Activated T-helper 17 cell treated with anti-CD3 and anti-CD28 coated beads, Interleukin-2, amount 50 U/mL, for 72 hours (primary cell): Measurements from ENCODE around the gene CACNA1A. TPM values are rescaled to one million over a fixed set of nuclear protein-coding genes. Genes with fewer than 3 reads are reported as not detected.
"Not testable (repeated sequence)": the region's sequence is repeated elsewhere in the genome, so short reads cannot be mapped to it uniquely, and the experiment has no call there.

Experiments
- ATAC-seq: fragments of 150-1000 bp; cut with Tn5 transposase; replicated peaks from 2 replicates; pipeline ENCODE4 v1.10.0; 2021; ENCODE audit warnings: mild to moderate bottlenecking, moderate library complexity
- H3K27ac Mint-ChIP-seq: one replicate; pipeline ENCODE4 v1.8.0; 2022; ENCODE audit warnings: mixed read lengths
- H3K27me3 Mint-ChIP-seq: one replicate; pipeline ENCODE4 v1.8.0; 2022; ENCODE audit warnings: mixed read lengths
- H3K36me3 Mint-ChIP-seq: one replicate; pipeline ENCODE4 v1.8.0; 2022; ENCODE audit warnings: low read depth, mild to moderate bottlenecking, mixed read lengths
- H3K4me1 Mint-ChIP-seq: one replicate; pipeline ENCODE4 v1.8.0; 2022; ENCODE audit warnings: mixed read lengths
- H3K4me3 Mint-ChIP-seq: one replicate; pipeline ENCODE4 v1.8.0; 2022; ENCODE audit warnings: mild to moderate bottlenecking, mixed read lengths
- H3K9me3 Mint-ChIP-seq: one replicate; pipeline ENCODE4 v1.8.0; 2022; ENCODE audit warnings: mixed read lengths
- total RNA-seq, 2 donors: library from RNA; stranded (reverse); gene quantifications; one replicate each; pipeline ENCODE4 v1.2.3, GENCODE V29; 2022

Gene CACNA1A
- total RNA-seq, 2 donors from 2014 or later: 2.0 to 2.5 TPM

DNA sequence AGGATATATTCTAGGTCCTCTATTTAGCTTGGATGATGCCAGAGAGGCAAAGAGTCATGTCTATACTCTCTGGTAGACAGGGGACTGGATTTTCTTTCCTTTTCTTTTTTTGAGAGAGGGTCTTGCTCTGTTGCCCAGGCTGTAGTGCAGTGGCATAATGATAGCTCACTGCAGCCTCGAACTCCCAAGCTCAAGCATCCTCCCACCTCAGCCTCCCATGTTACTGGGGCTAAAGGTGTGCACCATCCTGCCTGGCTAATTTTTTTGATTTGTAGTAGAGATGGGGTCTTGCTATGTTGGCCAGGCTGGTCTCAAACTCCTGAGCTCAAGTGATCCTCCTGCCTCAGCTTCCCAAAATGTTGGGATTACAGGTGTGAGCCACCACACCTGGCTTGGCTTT lies 249.9 kb downstream of the CACNA1A start:
- not testable (repeated sequence) for H3K4me1 Mint-ChIP-seq, H3K27ac Mint-ChIP-seq, ATAC-seq, H3K36me3 Mint-ChIP-seq, H3K9me3 Mint-ChIP-seq, H3K4me3 Mint-ChIP-seq
- peaks cover 18% of the 10 kb centered on the region for H3K27me3 Mint-ChIP-seq

DNA sequence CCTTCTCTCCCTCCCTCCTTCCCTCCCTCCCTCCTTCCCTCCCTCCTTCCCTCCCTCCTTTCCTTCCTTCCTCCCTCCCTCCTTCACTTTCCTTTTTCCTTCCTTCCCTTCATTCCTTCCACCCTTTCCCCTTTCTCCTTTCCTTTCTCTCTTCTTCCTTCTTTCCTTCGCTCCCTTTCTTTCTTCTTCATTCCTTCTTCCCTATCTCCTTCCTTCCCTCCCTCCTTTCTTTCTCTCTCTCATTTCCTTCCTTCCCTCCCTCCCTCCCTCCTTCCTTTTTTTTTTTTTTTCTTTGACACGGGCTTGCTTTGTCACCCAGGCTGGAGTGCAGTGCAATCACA lies 250.6 kb downstream of the CACNA1A start:
- no peaks in the 10 kb centered on the region for H3K9me3 Mint-ChIP-seq
- H3K27me3 Mint-ChIP-seq: peaks cover 18% of the 10 kb centered on the region
- H3K4me3 Mint-ChIP-seq: no peak overlapping the region
- no peaks in the 10 kb centered on the region for H3K36me3 Mint-ChIP-seq
- peaks cover under 1% of the 10 kb centered on the region for H3K4me1 Mint-ChIP-seq
- H3K27ac Mint-ChIP-seq: no peak overlapping the region
- no peak for ATAC-seq

DNA sequence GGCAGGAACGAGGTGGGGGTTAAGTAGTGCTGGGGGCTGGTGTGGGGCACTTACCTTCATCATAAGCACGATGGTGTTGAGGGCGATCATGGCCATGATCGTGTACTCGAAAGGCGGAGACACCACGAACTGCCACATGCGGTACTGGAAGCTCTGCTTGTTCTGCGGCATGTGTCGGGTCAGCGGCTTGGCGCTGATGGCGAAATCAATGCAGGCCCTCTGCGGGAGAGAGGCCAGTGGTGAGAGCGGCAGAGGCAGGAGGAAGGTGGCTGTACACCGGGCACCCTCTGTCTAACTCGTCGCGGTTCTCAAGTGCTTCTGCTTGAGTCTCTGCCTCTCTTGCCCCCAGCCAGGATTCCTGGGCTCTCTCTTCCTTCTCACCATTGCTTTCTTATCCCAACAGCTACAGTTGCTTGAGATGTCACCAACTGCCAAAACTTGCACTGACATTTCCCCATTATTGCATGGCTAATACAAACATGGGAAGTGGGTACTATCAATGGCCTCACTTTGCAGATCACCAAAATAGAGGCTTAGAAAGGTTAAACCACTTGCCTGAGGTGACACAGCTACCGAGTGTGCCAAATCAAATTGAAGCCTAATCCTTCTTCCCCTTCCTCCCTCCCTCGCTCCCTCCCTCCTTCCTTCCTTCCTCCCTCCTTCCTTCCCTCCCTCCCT lies 251.1 kb downstream of the CACNA1A start:
- ATAC-seq: no peak
- peaks cover 18% of the 10 kb centered on the region for H3K27me3 Mint-ChIP-seq
- no peak overlapping the region for H3K27ac Mint-ChIP-seq
- H3K9me3 Mint-ChIP-seq: no peaks in the 10 kb centered on the region
- H3K4me1 Mint-ChIP-seq: no peaks in the 10 kb centered on the region
- no peak overlapping the region for H3K4me3 Mint-ChIP-seq
- no peaks in the 10 kb centered on the region for H3K36me3 Mint-ChIP-seq

DNA sequence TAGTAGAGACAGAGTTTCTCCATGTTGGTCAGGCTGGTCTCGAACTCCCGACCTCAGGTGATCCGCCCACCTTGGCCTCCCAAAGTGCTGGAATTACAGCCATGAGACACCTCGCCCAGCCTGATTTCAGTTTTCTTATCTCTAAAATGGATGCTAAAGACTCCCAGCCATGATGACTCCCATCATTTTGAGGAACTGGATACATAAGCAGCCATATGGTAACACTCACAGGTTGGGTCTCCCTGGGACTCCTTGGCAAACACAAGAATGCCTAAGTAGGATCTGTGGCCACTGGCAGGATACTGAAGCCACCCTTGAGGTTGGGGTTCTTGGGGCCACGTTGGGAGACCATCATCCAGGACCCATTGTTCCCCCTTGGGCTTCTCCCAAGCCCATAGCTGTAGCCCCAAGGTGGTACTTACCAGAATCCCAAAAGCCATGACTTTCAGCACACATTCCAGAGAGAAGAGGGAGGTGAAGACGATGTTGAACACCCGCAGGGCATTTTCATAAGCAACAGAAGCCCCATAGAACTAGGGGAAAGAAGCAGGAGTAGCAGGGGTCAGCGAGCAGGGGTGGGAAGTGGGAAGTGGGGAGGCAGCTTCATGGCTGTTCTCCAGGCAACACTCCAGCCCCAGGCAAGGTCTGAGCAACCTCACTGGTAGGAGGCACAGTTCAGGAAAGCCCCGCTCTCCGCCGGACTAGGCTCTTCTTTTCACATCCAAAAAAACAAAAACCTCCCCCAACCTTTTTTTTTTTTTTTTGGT lies 253.5 kb downstream of the CACNA1A start:
- Mint-ChIP-seq H3K4me1 (no peaks in the 10 kb centered on the region), H3K27ac (no peak overlapping the region), H3K9me3 (no peaks in the 10 kb centered on the region), H3K36me3 (no peaks in the 10 kb centered on the region), H3K4me3 (no peak overlapping the region), H3K27me3 (peaks cover 10% of the 10 kb centered on the region)
- ATAC-seq: no peak

DNA sequence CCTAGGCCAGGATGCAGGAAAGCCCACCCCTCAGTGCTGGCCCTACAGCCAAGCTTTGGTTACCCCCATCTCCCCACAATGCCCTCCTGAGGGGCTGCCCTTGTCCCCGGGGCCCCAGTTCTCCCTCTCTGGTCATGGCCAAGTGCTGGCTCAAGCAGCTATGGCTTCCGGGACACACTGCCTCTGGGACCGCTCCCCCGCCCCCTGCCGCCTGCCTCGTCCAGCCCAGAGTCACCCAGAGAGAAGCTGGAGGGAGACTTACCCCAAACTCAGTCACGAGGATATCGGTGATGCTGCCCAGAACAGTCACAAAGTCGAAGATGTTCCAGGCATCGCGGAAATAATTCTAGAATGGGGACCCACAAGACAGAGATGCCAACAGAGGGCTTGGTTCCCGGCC lies 261.4 kb downstream of the CACNA1A start:
- H3K36me3 Mint-ChIP-seq: no peaks in the 10 kb centered on the region
- H3K27me3 Mint-ChIP-seq: no peaks in the 10 kb centered on the region
- H3K9me3 Mint-ChIP-seq: no peaks in the 10 kb centered on the region
- H3K4me3 Mint-ChIP-seq: no peak overlapping the region
- peaks cover 18% of the 10 kb centered on the region for H3K4me1 Mint-ChIP-seq
- H3K27ac Mint-ChIP-seq: no peak overlapping the region
- ATAC-seq: no peak

DNA sequence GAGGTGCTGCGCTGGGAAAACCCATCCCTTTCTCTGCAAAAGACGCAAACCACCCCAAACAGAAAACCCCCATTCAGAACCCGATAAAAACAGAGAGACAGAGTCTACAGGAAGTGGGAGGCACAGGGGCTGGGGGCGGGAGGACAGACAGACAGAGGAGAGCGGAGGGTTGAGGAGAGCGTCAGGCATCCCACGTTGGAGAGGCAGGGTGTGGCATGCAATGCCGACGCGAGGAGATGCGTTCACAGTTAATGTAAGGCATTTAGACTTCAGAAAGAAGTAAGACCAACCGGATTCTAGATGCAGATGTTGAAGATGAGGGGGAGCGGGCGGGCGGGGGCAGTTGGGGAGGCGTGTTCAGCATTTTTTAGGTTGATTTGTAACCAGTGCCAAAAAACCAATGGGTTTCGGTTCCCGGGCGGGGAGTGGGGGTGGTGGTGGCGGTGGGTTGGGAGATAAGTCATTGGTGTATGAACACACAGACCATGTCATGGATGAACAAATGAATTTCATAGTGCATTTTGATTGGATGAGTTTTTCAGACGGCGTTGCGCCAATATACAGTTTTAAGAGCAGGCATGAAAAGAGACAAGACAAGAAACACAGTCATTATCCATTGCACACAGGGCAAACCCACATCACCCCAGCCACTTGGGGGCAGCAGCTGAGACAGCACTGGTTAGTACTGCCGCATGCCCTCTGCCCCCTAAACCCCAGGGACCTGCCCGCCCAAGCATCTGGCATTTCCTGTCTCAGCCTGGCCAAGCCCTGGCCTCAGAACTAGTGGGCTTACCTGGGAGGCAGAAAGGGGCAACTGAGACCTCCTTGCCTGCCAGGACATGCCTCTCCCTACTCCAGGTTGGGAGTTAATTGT lies 264.8 kb downstream of the CACNA1A start:
- peak overlapping the region; percentile 63 for H3K4me3 Mint-ChIP-seq
- no peaks in the 10 kb centered on the region for H3K27me3 Mint-ChIP-seq
- no peaks in the 10 kb centered on the region for H3K36me3 Mint-ChIP-seq
- peak; percentile 72 for ATAC-seq
- H3K27ac Mint-ChIP-seq: peak overlapping the region; percentile 26
- peaks cover 18% of the 10 kb centered on the region for H3K4me1 Mint-ChIP-seq
- no peaks in the 10 kb centered on the region for H3K9me3 Mint-ChIP-seq

DNA sequence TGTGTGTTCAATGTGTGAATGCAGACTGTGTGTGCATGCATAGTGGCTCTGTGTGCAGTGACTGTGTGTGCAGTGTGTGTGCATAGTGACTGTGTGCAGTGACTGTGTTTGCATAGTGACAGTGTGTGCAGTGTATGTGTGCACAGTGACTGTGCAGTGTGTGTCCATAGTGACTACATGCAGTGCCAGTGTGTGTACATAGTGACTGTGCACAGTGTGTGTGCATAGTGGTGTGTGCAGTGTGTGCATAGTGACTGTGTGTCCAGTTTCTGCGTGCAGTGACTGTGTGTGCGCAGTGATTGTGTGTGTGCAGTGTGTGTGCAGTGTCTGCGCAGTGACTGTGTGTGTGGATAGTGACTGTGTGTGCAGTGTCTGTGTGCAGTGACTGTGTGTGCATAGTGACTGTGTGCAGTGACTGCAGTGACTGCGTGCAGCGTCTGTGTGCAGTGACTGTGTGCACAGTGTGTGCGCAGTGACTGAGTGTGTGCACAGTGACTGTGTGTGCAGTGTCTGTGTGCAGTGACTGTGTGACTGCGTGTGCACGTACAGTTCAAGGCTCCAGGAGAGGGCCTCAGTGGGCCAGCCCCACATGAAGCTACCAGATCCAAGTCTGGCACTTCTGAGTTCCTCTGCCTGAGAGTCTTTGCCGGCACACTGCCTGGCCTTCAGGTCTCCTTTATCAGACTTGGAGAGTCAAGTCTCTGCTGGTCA lies 265.8 kb downstream of the CACNA1A start:
- H3K9me3 Mint-ChIP-seq: peaks cover under 1% of the 10 kb centered on the region
- no peaks in the 10 kb centered on the region for H3K27me3 Mint-ChIP-seq
- ATAC-seq: peak; percentile 22
- no peaks in the 10 kb centered on the region for H3K36me3 Mint-ChIP-seq
- peaks cover 18% of the 10 kb centered on the region for H3K4me1 Mint-ChIP-seq
- H3K27ac Mint-ChIP-seq: peak overlapping the region; percentile 26
- peak overlapping the region; percentile 63 for H3K4me3 Mint-ChIP-seq

DNA sequence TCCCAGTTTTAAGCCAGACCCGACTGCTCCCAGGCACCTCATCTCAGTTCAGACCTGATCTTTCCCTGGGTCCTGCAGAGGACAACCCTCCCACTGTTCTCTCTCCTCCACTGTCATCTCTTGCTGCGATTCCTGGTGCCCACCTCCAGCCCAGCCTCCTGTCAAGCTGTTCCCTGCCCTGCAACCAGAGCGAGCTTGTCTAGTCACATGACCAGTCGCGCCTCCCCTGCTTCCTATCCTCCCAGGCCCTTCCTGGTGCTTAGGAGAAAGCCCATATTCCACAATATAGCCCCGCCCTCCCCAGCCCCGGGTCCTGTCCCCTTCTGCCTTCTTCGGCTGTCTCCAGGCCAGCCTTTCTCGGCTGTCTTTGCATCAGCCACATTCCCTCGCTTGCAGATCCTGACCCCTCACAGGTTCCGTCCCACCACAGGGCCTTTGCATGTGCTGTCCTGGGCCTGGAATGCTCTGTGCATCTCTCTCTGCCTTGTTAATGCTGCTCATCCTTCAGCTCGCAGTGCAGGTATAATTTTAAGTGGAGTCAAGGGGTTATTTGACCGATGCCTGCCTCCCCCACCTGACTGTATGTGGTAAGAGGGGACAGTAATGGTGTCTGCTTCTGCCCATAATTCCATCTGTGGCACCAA lies 267.3 kb downstream of the CACNA1A start:
- Mint-ChIP-seq H3K4me1 (peaks cover 28% of the 10 kb centered on the region), H3K27ac (no peak overlapping the region), H3K27me3 (no peaks in the 10 kb centered on the region), H3K4me3 (no peak overlapping the region), H3K9me3 (peaks cover 8% of the 10 kb centered on the region), H3K36me3 (no peaks in the 10 kb centered on the region)
- ATAC-seq: no peak

DNA sequence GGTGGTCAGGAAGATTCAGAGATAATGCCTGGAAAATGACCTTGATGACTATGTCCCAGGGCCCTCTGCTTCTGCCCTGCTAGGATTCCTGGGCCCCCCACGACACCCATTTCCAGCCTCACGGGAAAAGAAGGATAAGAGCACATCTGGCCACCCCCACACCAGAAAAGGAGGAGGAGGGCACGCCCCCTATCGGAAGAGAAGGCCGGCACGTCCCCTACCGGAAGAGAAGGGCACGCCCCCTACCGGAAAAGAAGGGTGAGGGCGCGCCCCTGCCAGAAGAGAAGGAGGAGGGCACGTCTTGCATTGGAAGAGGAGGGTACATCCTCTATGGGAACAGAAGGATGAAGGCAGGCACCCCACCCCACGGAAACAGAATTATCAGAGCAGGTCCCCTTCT lies 271.8 kb downstream of the CACNA1A start:
- Mint-ChIP-seq H3K9me3 (peaks cover 8% of the 10 kb centered on the region), H3K27ac (peak overlapping the region; percentile 88), H3K4me3 (peak overlapping the region; percentile 76), H3K4me1 (peaks cover 10% of the 10 kb centered on the region), H3K27me3 (no peaks in the 10 kb centered on the region), H3K36me3 (no peaks in the 10 kb centered on the region)
- peak; percentile 93 for ATAC-seq

DNA sequence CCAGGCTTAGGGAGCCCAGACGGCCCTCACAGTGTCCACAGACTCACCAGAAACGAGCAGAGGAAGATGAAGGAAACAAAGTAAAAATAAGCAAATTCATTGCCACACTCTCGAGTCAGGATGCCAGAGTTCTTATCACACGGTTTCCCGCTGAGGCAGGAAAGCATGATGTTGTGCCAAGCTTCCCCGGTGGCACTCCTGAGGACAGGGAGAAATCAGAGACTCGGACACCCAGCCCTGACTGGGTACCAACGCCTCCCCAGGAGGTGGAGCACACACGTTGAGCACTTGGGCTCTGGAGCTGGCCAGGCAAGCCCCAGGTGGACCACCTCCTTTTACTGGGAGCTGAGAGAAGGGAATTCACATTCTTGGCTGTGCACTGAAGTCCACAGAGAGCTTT lies 274.6 kb downstream of the CACNA1A start:
- Mint-ChIP-seq H3K4me3 (no peak overlapping the region), H3K9me3 (peaks cover 8% of the 10 kb centered on the region), H3K36me3 (no peaks in the 10 kb centered on the region), H3K27ac (no peak overlapping the region), H3K4me1 (peaks cover 10% of the 10 kb centered on the region), H3K27me3 (no peaks in the 10 kb centered on the region)
- no peak for ATAC-seq

DNA sequence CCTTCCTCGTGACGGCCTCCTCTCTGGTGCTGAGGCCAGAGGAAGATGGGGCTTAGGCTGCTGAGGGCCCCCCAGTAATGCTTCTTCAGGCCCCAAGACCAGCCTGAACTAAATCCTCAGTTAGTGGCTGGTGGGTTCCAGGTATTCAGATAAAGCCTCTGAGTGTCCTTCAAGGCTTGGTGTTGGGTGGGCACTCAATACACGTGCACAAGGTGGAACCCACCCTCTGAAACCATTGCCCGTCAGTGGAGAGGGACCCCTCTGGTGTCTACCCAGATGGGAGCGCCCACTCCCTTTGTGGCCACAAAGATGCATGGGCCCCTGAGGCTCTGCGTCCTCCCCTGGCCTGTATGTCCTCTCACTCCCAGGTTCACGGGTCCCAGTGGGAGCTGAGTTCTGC lies 277.0 kb downstream of the CACNA1A start:
- H3K4me1 Mint-ChIP-seq: peaks cover 5% of the 10 kb centered on the region
- no peak overlapping the region for H3K4me3 Mint-ChIP-seq
- no peaks in the 10 kb centered on the region for H3K36me3 Mint-ChIP-seq
- peaks cover under 1% of the 10 kb centered on the region for H3K9me3 Mint-ChIP-seq
- peaks cover 6% of the 10 kb centered on the region for H3K27me3 Mint-ChIP-seq
- no peak overlapping the region for H3K27ac Mint-ChIP-seq
- no peak for ATAC-seq

DNA sequence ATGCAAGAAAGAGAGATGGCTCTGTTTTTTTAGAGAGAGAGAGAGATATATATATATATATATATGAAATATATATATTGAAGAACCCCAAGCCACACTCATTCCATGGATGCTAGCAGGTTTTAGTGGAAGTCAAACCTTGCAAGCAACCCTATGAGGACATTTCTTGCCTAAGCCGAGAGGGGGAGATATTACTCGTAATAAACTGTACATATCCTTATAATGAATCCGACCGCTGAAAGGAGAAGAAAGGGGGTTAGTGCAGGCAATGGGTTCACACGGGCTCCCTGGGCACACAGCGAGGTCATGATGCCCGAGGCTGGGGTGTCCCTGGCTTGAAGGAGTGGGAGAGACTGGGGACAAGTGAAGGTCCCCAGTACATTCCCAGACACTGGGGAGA lies 277.7 kb downstream of the CACNA1A start:
- H3K9me3 Mint-ChIP-seq: no peaks in the 10 kb centered on the region
- H3K4me1 Mint-ChIP-seq: peaks cover 4% of the 10 kb centered on the region
- H3K36me3 Mint-ChIP-seq: no peaks in the 10 kb centered on the region
- H3K27me3 Mint-ChIP-seq: peaks cover 6% of the 10 kb centered on the region
- H3K27ac Mint-ChIP-seq: no peak overlapping the region
- ATAC-seq: no peak
- no peak overlapping the region for H3K4me3 Mint-ChIP-seq

DNA sequence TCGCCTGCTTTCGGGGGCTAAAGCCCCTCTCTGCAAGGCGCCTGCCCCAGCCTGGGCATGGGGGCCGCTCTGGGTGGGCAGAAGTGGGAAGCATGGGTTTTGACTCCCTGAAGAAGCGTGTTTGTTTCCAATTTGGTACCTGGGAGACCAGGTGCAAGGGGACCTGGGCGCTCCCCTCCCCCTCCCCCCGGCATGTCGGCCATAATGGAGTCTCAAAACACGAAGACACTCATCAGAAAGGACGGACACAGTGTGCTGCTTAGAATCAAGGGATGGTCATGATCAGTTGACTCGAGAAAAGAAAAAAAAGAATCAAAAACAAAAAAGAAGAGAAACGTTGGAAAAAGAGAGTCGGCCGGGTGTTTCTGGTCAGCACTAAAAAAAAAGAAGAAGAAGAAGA lies 279.3 kb downstream of the CACNA1A start:
- no peak overlapping the region for H3K27ac Mint-ChIP-seq

More for the DNA sequence above, 279.3 kb downstream of the CACNA1A start:
- Mint-ChIP-seq H3K36me3 (no peaks in the 10 kb centered on the region), H3K9me3 (no peaks in the 10 kb centered on the region), H3K27me3 (peaks cover 6% of the 10 kb centered on the region), H3K4me3 (no peak overlapping the region), H3K4me1 (peaks cover 4% of the 10 kb centered on the region)
- no peak for ATAC-seq
